ENCODE data around the gene PKD1L1. TPM values are rescaled to one million over a fixed set of nuclear protein-coding genes. Genes with fewer than 3 reads are reported as not detected.

PKD1L1 gene
- total RNA-seq, 1 donor from 2014 or later = 0.05 TPM

DNA sequence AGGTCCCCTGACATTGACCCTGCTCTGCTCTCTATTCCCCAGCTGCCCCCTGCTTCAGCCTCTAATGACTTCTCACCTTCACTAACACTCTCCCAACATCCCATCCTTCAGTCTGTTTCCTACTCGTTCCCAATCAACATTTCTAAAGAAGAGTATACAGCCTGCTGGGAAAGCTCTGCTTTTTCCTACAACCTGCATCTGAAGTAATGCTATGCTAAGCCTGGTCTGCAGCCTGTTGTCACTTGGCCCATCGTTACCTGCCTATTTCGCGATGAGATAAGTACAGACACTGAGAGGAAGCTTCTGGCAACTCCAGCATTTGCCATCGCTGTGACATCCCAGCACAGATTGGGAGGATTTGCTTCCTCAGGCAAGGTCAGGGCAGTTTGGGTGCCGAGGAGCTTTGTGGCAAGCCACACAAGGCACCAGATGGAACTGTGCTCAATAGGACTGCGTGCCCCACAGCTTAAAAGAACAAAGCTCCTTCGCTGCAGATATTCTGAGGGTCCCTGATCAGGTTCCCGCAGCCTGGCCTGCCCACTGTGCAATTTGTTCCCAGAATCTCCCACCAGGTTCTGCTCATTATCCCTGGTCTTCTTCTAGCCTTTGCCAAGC lies 51.4 kb downstream of the PKD1L1 start:
- DNase-seq (ENCODE audit: extremely low spot score, unreplicated experiment) = peak; percentile 42
- Mint-ChIP-seq H3K9me3 (ENCODE audit: unreplicated experiment) (no peaks in the 10 kb centered on the region), H3K27me3 (ENCODE audit: unreplicated experiment) (peaks cover 4% of the 10 kb centered on the region), H3K4me1 (ENCODE audit: unreplicated experiment) (peaks cover 6% of the 10 kb centered on the region), H3K27ac (ENCODE audit: unreplicated experiment) (no peak overlapping the region), H3K4me3 (ENCODE audit: unreplicated experiment) (no peak overlapping the region), H3K36me3 (ENCODE audit: unreplicated experiment) (no peaks in the 10 kb centered on the region)
- TF ChIP-seq, protein P1, sequence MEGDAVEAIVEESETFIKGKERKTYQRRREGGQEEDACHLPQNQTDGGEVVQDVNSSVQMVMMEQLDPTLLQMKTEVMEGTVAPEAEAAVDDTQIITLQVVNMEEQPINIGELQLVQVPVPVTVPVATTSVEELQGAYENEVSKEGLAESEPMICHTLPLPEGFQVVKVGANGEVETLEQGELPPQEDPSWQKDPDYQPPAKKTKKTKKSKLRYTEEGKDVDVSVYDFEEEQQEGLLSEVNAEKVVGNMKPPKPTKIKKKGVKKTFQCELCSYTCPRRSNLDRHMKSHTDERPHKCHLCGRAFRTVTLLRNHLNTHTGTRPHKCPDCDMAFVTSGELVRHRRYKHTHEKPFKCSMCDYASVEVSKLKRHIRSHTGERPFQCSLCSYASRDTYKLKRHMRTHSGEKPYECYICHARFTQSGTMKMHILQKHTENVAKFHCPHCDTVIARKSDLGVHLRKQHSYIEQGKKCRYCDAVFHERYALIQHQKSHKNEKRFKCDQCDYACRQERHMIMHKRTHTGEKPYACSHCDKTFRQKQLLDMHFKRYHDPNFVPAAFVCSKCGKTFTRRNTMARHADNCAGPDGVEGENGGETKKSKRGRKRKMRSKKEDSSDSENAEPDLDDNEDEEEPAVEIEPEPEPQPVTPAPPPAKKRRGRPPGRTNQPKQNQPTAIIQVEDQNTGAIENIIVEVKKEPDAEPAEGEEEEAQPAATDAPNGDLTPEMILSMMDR (IDR thresholded peaks at IDR 0.05) = no peak

DNA sequence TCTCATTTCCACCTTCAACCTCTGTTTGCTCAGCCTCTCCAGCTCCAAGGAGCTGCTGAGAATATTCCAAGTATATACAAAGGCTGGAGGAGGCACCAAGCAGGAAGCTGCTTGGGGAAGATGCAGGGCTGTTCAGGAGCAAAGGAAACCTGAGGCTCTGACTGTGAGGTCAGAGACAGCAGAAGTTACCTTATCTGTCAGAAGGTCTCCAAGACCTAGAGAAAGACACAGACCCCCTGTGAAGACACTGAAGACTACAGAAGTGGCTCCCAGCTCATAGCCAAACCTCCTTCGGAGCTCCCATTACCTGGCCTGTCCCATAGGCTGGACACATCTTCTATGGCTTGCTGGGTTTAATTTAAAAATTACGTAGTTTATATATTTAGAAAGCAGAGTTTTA lies 53.2 kb downstream of the PKD1L1 start:
- Mint-ChIP-seq H3K4me3 (ENCODE audit: unreplicated experiment) (no peak overlapping the region), H3K27me3 (ENCODE audit: unreplicated experiment) (peaks cover 4% of the 10 kb centered on the region), H3K4me1 (ENCODE audit: unreplicated experiment) (peaks cover 3% of the 10 kb centered on the region), H3K27ac (ENCODE audit: unreplicated experiment) (no peak overlapping the region), H3K9me3 (ENCODE audit: unreplicated experiment) (no peaks in the 10 kb centered on the region), H3K36me3 (ENCODE audit: unreplicated experiment) (no peaks in the 10 kb centered on the region)
- TF ChIP-seq, protein P1 (IDR thresholded peaks at IDR 0.05) = no peak
- no peak for DNase-seq (ENCODE audit: extremely low spot score, unreplicated experiment)

DNA sequence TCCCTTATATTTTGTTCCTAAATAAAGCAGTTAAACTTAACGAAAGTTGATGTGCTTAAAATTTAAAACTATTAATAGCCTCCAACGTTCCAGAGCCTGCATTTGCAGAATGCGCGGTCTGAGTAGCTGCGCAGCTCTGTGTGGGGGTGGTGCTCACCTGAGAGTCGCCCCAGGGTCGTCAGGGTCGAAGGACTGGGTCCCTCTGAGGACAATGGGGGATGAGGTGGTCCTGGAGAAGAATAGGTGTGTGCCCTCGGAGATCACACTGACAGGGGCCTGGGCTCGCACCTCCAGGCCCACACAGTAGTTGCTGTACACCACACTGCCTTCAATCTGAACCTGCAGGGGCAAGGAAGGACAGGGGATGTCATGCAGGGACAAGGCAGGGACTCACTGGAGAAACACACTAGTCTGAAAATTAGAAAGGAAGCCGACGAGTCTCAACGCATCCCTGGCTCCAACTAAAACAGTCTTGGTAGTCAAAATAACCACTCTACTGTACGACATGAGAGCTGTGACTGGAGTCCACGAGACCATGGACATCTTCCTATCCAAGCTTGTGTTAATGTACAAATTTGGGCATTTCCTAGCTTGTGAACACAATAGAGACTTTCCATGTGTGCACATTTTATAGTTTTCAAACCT lies 54.4 kb downstream of the PKD1L1 start:
- Mint-ChIP-seq H3K36me3 (ENCODE audit: unreplicated experiment) (no peaks in the 10 kb centered on the region), H3K27ac (ENCODE audit: unreplicated experiment) (no peak overlapping the region), H3K4me1 (ENCODE audit: unreplicated experiment) (peaks cover 4% of the 10 kb centered on the region), H3K4me3 (ENCODE audit: unreplicated experiment) (no peak overlapping the region), H3K27me3 (ENCODE audit: unreplicated experiment) (peaks cover 4% of the 10 kb centered on the region), H3K9me3 (ENCODE audit: unreplicated experiment) (no peaks in the 10 kb centered on the region)
- peak; percentile 68 for DNase-seq (ENCODE audit: extremely low spot score, unreplicated experiment)
- TF ChIP-seq, protein P1 (IDR thresholded peaks at IDR 0.05) = no peak

DNA sequence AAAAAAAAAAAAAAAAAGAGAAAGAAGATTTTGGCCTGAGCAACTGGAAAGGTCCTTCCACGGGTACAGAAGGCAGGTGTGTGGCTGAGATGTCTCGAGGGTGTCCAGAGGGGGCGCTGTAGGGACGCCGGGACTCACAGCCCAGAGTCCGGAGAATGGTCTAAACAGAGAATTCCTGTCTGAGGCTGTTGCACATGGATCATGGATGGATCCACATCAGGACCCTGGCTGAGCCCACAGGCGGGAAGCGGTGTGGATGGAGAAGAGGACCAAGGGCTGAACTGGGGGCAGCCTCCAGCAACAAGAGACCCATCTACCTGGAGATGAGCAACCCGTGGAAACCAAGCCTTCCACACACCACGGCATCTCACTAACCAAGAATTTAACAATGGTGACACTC lies 55.0 kb downstream of the PKD1L1 start:
- peaks cover 4% of the 10 kb centered on the region for H3K27me3 Mint-ChIP-seq (ENCODE audit: unreplicated experiment)
- DNase-seq (ENCODE audit: extremely low spot score, unreplicated experiment) = peak; percentile 78
- no peaks in the 10 kb centered on the region for H3K36me3 Mint-ChIP-seq (ENCODE audit: unreplicated experiment)
- no peak overlapping the region for H3K27ac Mint-ChIP-seq (ENCODE audit: unreplicated experiment)
- peaks cover 10% of the 10 kb centered on the region for H3K4me1 Mint-ChIP-seq (ENCODE audit: unreplicated experiment)
- H3K9me3 Mint-ChIP-seq (ENCODE audit: unreplicated experiment) = no peaks in the 10 kb centered on the region
- TF ChIP-seq, protein P1 (IDR thresholded peaks at IDR 0.05) = peak; percentile 33
- no peak overlapping the region for H3K4me3 Mint-ChIP-seq (ENCODE audit: unreplicated experiment)

DNA sequence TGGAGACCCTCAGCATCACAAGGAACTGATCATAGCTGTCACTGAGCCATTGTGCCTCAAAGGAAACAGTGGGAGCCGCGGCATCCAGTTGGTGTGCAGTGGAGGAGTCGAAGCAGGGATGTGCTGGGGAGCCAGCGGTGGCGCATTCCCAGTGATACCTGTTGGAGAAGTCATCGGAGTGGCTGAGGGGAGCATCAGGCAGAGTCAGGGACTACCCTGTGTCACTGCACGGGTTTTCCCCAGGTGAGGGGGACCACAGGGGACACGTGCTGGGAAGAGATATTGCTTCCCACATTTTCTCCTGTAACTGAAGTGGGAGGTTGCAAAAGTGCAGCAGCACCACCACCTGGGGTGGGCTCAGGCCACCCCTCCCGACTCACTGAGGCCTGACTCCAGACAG lies 57.7 kb downstream of the PKD1L1 start:
- no peaks in the 10 kb centered on the region for H3K36me3 Mint-ChIP-seq (ENCODE audit: unreplicated experiment)
- no peaks in the 10 kb centered on the region for H3K27me3 Mint-ChIP-seq (ENCODE audit: unreplicated experiment)
- no peak overlapping the region for H3K27ac Mint-ChIP-seq (ENCODE audit: unreplicated experiment)
- no peak overlapping the region for H3K4me3 Mint-ChIP-seq (ENCODE audit: unreplicated experiment)
- H3K4me1 Mint-ChIP-seq (ENCODE audit: unreplicated experiment) = peaks cover 11% of the 10 kb centered on the region
- DNase-seq (ENCODE audit: extremely low spot score, unreplicated experiment) = peak; percentile 68
- no peaks in the 10 kb centered on the region for H3K9me3 Mint-ChIP-seq (ENCODE audit: unreplicated experiment)
- TF ChIP-seq, protein P1 (IDR thresholded peaks at IDR 0.05) = no peak
